Measurements from ENCODE around the gene CALD1. TPM values are rescaled to one million over a fixed set of nuclear protein-coding genes. Genes with fewer than 3 reads are reported as not detected.
A peak's percentile ranks its signal among the peaks of the same experiment; 100 is the strongest.

The CALD1 gene

GRCh38 chr7:135001390-135002165, 222.1 kb downstream of the CALD1 start:
- no peak overlapping the region for H2AK5ac ChIP-seq (ENCODE audit: low read length, severe bottlenecking)
- H3K79me1 ChIP-seq (replicated peaks; ENCODE audit: low read length, poor library complexity, severe bottlenecking) = no peaks in the 10 kb centered on the region
- H3K4me2 ChIP-seq (ENCODE audit: low read length, poor library complexity, severe bottlenecking) = no peak overlapping the region
- H4K91ac ChIP-seq (ENCODE audit: low read length) = no peak overlapping the region
- peak; percentile 15 for DNase-seq
- no peak overlapping the region for H3K14ac ChIP-seq (ENCODE audit: low read length in 2 of 2)
- H3K4me1 ChIP-seq (ENCODE audit: control insufficient read depth, insufficient read depth, low read depth, low read length) = no peaks in the 10 kb centered on the region
- no peak overlapping the region for H2BK5ac ChIP-seq (ENCODE audit: low read depth, low read length, poor library complexity, severe bottlenecking)
- H3K4ac ChIP-seq (ENCODE audit: low read depth in 1 of 2, low read length in 2 of 2) = no peak overlapping the region
- H2BK120ac ChIP-seq (ENCODE audit: low read depth, low read length) = no peak overlapping the region
- peaks cover 0 to 3% of the 10 kb centered on the region in 2 experiments for H3K36me3 ChIP-seq (ENCODE audit: control insufficient read depth in 1 of 2, insufficient read depth in 2 of 2, low read depth in 1 of 2, low read length in 2 of 2)
- no peak overlapping the region for H2BK12ac ChIP-seq (ENCODE audit: low read length in 2 of 2)
- H3K27ac ChIP-seq (ENCODE audit: low read length, poor library complexity, severe bottlenecking) = no peak overlapping the region
- no peak overlapping the region for H3K23ac ChIP-seq (ENCODE audit: low read length in 2 of 2)
- H2BK15ac ChIP-seq (ENCODE audit: low read depth, poor library complexity, severe bottlenecking) = no peak overlapping the region
- H2AFZ ChIP-seq (ENCODE audit: low read depth, low read length) = no peak overlapping the region
- 100% methylated on average over 1 of the region's 1 CpG for WGBS
- no peak overlapping the region for H3K4me3 ChIP-seq (ENCODE audit: insufficient read depth in 1 of 2, low read depth in 1 of 2, low read length in 2 of 2)
- no peaks in the 10 kb centered on the region for H3K27me3 ChIP-seq (ENCODE audit: control insufficient read depth in 1 of 2, insufficient read depth in 1 of 2, low read length in 2 of 2)
- no peak overlapping the region for H3K9ac ChIP-seq (ENCODE audit: low read length)
- no peak overlapping the region for H4K8ac ChIP-seq (ENCODE audit: low read length)
- H3K18ac ChIP-seq (ENCODE audit: low read depth in 1 of 2, low read length in 2 of 2) = no peak overlapping the region
- peaks cover 6% of the 10 kb centered on the region for H3K9me3 ChIP-seq (ENCODE audit: control insufficient read depth, low read length)

GRCh38 chr7:135012229-135012628, 232.8 kb downstream of the CALD1 start:
- no peak overlapping the region for H3K27ac ChIP-seq (ENCODE audit: low read length, poor library complexity, severe bottlenecking)
- no peaks in the 10 kb centered on the region for H3K4me1 ChIP-seq (ENCODE audit: control insufficient read depth, insufficient read depth, low read depth, low read length)
- H3K36me3 ChIP-seq (ENCODE audit: control insufficient read depth in 1 of 2, insufficient read depth in 2 of 2, low read depth in 1 of 2, low read length in 2 of 2) = no peaks in the 10 kb centered on the region
- no peak overlapping the region for H2AK5ac ChIP-seq (ENCODE audit: low read length, severe bottlenecking)
- no peak overlapping the region for H4K8ac ChIP-seq (ENCODE audit: low read length)
- no peak overlapping the region for H3K4me3 ChIP-seq (ENCODE audit: insufficient read depth in 1 of 2, low read depth in 1 of 2, low read length in 2 of 2)
- no peaks in the 10 kb centered on the region for H3K79me1 ChIP-seq (replicated peaks; ENCODE audit: low read length, poor library complexity, severe bottlenecking)
- H2BK12ac ChIP-seq (ENCODE audit: low read length in 2 of 2) = no peak overlapping the region
- H4K91ac ChIP-seq (ENCODE audit: low read length) = no peak overlapping the region
- H2BK15ac ChIP-seq (ENCODE audit: low read depth, poor library complexity, severe bottlenecking) = no peak overlapping the region
- no peak overlapping the region for H2BK5ac ChIP-seq (ENCODE audit: low read depth, low read length, poor library complexity, severe bottlenecking)
- H3K4ac ChIP-seq (ENCODE audit: low read depth in 1 of 2, low read length in 2 of 2) = no peak overlapping the region
- no peak overlapping the region for H2BK120ac ChIP-seq (ENCODE audit: low read depth, low read length)
- H3K9me3 ChIP-seq (ENCODE audit: control insufficient read depth, low read length) = no peaks in the 10 kb centered on the region
- H3K18ac ChIP-seq (ENCODE audit: low read depth in 1 of 2, low read length in 2 of 2) = no peak overlapping the region
- DNase-seq = no peak
- no peak overlapping the region for H3K23ac ChIP-seq (ENCODE audit: low read length in 2 of 2)
- H3K9ac ChIP-seq (ENCODE audit: low read length) = no peak overlapping the region
- no peak overlapping the region for H2AFZ ChIP-seq (ENCODE audit: low read depth, low read length)
- H3K27me3 ChIP-seq (ENCODE audit: control insufficient read depth in 1 of 2, insufficient read depth in 1 of 2, low read length in 2 of 2) = no peaks in the 10 kb centered on the region
- no peak overlapping the region for H3K4me2 ChIP-seq (ENCODE audit: low read length, poor library complexity, severe bottlenecking)
- H3K14ac ChIP-seq (ENCODE audit: low read length in 2 of 2) = no peak overlapping the region

Small RNAs within 50 kb of the gene (small RNA-seq; reads per million reads assigned to genes)
- not detected for gene TUBB3P2 (ENCODE audit: low read depth)
